Myometrial cell (primary cell): Measurements from ENCODE around the gene PAXIP1. TPM values are rescaled to one million over a fixed set of nuclear protein-coding genes. Genes with fewer than 3 reads are reported as not detected.

Experiments used
- total RNA-seq: library from RNA; depleted of rRNA; stranded (reverse); fragments of >200 nt; gene quantifications from 2 replicates; pipeline ENCODE4 v1.2.3, GENCODE V29; 2015

Gene PAXIP1, protein sequence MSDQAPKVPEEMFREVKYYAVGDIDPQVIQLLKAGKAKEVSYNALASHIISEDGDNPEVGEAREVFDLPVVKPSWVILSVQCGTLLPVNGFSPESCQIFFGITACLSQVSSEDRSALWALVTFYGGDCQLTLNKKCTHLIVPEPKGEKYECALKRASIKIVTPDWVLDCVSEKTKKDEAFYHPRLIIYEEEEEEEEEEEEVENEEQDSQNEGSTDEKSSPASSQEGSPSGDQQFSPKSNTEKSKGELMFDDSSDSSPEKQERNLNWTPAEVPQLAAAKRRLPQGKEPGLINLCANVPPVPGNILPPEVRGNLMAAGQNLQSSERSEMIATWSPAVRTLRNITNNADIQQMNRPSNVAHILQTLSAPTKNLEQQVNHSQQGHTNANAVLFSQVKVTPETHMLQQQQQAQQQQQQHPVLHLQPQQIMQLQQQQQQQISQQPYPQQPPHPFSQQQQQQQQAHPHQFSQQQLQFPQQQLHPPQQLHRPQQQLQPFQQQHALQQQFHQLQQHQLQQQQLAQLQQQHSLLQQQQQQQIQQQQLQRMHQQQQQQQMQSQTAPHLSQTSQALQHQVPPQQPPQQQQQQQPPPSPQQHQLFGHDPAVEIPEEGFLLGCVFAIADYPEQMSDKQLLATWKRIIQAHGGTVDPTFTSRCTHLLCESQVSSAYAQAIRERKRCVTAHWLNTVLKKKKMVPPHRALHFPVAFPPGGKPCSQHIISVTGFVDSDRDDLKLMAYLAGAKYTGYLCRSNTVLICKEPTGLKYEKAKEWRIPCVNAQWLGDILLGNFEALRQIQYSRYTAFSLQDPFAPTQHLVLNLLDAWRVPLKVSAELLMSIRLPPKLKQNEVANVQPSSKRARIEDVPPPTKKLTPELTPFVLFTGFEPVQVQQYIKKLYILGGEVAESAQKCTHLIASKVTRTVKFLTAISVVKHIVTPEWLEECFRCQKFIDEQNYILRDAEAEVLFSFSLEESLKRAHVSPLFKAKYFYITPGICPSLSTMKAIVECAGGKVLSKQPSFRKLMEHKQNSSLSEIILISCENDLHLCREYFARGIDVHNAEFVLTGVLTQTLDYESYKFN
- 4.4 and 5.8 TPM in 2 replicates for total RNA-seq

DNA sequence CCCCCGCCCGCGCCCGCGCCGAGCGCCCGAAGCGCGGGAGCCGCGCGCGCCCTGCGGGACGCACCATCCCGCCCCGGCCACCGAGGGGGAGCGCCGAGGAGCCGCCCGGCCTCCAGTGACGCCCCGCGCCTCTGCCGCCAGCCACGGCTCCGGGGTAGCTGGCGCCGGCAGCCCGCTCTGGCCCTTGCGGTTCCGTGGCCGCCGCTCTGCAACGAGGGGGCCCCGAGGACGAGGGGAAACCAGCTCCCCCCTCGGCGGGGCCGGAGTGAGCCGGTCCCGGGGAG lies at the start of gene PAXIP1:
PAXIP1 (minus strand) TSS at position 33 of the 284 bp plus-strand sequence. CDS start 195 bp downstream, outside the sequence.

Other genes starting within 250 kb of the PAXIP1 start
- not detected in 2 replicates for gene HTR5A, start 67.2 kb upstream of the PAXIP1 start, total RNA-seq